Stimulated activated naive CD4-positive, alpha-beta T cell treated with Interleukin-2 at 50 U/mL for 16 hours (primary cell): Measurements from ENCODE around the gene GAS5.

Source experiments
- DNase-seq: peaks from one replicate; lab custom pipeline; 2025; lab: John Stamatoyannopoulos, UW

Gene GAS5

DNA sequence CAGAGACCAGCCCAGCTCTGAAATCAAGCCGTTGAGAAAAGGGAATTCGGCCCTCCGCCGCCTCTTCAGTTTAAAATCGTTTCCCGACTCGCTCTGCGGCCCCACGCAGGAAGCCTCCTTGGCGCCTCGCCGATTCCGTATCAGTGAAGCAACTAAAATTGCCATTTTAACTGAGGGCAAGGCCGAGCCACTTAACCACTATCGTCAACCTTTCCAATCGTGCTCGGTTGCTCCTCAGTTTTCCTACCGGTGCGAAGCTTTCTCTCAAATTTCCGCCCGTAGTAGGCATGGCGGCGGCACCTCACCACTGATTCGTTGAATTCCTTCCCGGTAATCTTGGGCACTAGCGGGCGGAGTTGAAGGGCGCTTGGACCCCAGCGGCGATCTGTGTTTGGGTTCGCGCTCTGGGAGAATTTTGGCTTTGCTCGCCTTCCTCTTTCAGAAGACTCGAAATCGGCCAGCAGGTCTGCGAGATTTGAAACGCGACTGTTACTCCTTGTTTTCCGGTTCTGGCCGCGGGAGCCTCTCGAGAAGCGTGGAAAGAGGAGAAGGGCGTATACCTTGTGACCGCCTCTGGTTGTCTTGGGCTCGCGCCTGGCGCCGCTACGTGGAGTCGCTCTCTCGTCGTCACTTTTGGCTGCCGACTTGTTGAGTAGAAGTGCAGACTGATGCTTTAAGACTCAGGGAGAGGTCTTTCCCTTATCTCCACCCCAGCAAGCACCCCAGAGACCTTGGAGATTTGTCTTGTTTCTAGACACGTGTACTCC is 43.3 kb downstream of the GAS5 start, which contains the start of the genes CENPL and DARS2:
Gene CENPL (minus strand): TSS at position 569 of the 767 bp plus-strand sequence. CDS start 13,584 bp downstream, outside the sequence.
Gene DARS2 (plus strand): TSS at position 359 of the 767 bp plus-strand sequence. CDS start 557 bp downstream, outside the sequence.
- peak; percentile 92 for DNase-seq

- DNase-seq, result no peak
These were observed 43.9 kb downstream of the GAS5 start for GRCh38 chr1:173823781-173824314.

DNA sequence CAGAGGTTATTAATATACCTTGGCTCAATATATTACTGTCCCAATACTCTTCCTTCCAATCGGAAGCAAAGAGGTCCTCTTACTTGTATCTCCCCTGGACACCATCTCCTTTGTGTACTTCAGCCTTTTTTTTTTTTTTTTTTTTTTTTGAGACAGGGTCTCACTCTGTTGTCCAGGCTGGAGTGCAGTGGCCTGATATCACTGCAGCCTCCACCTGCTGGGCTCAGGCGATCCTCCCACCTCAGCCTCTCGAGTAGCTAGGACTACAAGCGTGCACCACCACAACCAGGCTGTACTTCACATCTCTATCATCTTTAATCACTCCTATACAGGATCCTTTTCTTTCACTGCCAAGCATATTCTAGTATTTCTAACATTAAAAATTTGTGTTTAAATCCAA is 46.1 kb downstream of the GAS5 start:
- DNase-seq, result no peak

DNA sequence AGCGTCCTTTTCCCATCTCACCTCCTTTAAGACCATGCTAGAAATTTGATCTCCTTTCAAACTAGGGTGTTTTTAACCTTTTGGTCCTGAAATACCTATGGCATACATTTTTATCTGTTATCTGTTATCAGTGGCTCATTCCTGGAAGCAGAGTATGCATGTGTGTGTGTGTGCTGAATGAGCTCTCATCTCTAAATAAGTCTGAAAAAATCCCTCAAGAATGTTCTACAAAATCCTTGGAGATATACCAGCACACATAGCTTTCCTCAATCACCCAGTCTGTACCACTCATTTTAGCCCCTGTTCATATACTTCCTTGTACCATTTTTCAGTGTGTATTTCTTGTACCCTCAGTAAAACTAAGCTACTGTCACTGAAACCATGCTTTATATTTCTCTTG is 49.3 kb downstream of the GAS5 start:
- DNase-seq, result no peak
